ENCODE data around the gene NKX2-2.
"Not testable (repeated sequence)": the region's sequence is repeated elsewhere in the genome, so short reads cannot be mapped to it uniquely, and the experiment has no call there.

NKX2-2 gene

GRCh38 chr20:21508230-21509078 is 5.4 kb downstream of the NKX2-2 start:
- DNase-seq (ENCODE audit: low read depth), result no peak

GRCh38 chr20:21507400-21508229 is 6.2 kb downstream of the NKX2-2 start:
- DNase-seq (ENCODE audit: low read depth), result no peak

GRCh38 chr20:21505810-21506530 is 7.9 kb downstream of the NKX2-2 start:
- peak; percentile 59 for DNase-seq (ENCODE audit: low read depth)

DNA sequence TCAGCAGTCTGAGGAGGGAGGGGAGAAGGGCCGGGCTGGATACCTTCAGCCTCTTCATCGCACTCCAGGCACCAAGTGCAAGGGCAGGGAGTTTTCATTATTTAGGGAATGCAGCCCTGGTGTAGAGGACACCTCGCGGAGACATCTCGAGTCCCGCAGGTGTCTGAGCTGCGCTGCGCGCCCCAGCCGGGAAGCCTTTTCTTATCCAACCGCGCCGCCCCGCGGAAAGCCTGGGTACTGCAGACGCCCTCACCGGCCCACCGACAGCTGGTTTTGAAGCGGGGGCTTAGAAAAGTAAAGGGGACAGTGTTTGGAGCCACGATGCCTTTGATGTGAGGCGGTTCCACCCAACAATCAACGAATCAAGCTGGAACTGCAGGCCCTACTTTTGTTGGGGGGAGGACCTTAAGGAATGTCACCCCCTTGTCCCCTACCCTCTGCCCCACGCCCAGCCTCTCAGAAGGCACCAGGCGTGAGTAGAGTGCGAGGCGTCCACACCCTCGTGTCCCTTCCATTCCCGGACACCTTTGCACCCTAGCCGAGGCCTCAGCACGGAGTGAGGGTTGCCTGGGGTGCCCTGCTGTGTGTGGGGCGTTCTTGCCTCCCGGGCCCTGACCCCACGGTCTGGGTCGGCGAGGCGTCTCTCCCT is 8.6 kb downstream of the NKX2-2 start:
- DNase-seq (ENCODE audit: low read depth), result peak; percentile 74

- DNase-seq (ENCODE audit: low read depth), result no peak
Observed at GRCh38 chr20:21504323-21504722, 9.5 kb downstream of the NKX2-2 start.

- DNase-seq (ENCODE audit: low read depth), result no peak
Observed at GRCh38 chr20:21503345-21503744, 10.5 kb downstream of the NKX2-2 start.

DNA sequence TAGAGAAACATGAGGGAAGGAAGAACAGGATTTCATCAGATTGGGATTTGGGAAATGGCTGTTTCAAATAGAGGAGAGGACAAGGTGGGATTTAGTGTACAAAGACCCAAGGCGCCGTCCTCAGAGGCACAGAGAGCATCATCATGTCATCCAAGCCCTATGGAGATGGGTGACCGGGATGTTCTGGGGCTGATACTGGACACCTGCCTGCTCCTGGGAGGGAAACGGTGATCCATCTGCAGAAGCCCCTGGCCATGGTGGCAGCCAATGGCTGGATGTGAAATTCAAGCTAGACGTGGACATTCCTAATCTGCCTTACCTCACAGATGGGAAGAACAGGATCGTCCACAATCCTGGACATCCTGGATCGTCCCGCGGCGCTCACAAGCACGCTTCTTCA is 12.7 kb downstream of the NKX2-2 start:
- no peak for DNase-seq (ENCODE audit: low read depth)

DNA sequence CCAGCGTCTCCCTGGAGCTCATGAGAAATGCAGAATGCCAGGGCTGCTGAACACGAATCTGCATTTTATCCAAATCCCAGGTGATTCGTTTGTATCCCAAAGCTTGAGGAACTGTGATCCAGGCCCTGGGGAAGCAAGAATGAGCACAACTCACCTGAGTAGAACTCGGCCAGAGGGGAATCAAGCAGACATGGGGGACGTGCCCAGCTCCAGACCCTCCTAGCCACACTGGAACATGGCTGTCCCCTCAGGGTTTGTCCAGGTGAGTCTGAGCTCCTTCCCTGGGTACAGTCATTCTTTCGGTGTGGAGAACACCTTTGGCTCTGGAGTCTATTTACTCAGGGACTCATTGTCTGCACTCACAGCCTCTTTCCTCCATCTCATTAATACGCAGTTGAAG is 13.3 kb downstream of the NKX2-2 start:
- DNase-seq (ENCODE audit: low read depth), result no peak

DNA sequence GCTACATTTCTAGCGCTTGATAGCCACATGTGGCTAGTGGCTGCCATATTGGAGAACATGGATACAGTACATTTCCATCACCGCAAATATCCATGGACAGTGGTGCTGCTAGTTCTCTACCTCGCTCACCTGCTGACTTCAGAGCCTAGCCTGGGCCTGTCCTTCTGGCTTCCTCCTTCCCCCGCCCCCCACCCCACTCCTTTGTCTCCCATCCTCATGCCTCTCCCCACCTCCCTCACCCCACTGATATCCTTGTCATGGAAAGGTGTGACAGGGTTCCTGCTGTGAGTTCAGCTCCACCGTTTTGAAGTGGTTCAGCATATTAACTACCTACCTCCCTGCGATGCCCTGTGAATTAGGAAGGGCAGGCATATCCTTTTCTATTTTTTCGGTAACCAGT is 14.2 kb downstream of the NKX2-2 start:
- no peak for DNase-seq (ENCODE audit: low read depth)

- no peak for DNase-seq (ENCODE audit: low read depth)
Observed at GRCh38 chr20:21498635-21499034, 15.2 kb downstream of the NKX2-2 start.

DNA sequence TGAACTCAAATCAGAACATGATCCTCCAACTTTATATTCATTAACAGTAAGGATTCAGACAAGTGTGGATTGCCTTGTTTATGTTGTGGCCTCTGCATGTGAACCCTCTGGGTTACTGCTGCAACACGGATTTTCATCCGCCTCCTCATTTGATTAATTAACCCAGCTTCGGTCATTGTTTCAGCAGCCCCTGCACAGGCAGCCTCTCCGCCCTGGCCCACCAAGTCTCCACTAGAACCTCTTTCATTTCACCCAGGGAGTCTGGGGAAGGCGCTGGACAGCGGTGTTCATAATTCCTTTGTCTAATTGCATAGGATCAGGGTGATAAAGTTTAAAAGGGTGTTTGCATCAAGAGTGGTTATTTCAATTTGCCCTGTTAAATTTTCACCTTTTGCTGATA is 15.7 kb downstream of the NKX2-2 start:
- no peak for DNase-seq (ENCODE audit: low read depth)

GRCh38 chr20:21496452-21496851 is 17.4 kb downstream of the NKX2-2 start:
- DNase-seq (ENCODE audit: low read depth), result no peak

DNA sequence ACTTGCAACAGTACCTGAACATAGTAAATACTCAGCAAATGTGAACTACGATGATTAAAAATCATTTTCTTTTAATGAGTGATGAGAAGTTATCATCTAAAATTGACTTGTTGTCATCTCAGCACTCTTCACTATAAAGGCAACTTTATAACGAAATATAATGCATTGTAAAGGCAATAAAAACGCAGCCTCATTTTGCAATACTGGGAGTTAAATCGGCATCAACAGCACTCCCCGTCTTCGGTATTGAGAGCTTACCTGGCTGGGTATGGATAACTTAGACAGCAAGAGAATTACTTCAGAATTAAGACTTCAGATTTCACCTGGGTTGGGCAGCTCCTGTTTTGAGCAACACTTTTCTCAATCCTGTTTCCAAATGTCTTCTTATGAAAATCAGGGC is 20.8 kb downstream of the NKX2-2 start:
- no peak for DNase-seq (ENCODE audit: low read depth)

- no peak for DNase-seq (ENCODE audit: low read depth)
Observed at GRCh38 chr20:21490105-21490504, 23.8 kb downstream of the NKX2-2 start.

DNA sequence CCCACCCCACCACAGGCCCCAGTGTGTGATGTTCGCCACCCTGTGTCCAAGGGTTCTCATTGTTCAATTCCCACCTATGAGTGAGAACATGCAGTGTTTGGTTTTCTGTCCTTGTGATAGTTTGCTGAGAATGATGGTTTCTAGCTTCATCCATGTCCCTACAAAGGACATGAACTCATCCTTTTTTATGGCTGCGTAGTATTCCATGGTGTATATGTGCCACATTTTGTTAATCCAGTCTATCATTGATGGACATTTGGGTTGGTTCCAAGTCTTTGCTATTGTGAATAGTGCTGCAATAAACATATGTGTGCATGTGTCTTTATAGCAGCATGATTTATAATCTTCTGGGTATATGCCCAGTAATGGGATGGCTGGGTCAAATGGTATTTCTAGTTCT is 33.7 kb downstream of the NKX2-2 start:
- DNase-seq (ENCODE audit: low read depth), result not testable (repeated sequence)

GRCh38 chr20:21465799-21466198 is 48.1 kb downstream of the NKX2-2 start:
- DNase-seq (ENCODE audit: low read depth), result no peak

DNA sequence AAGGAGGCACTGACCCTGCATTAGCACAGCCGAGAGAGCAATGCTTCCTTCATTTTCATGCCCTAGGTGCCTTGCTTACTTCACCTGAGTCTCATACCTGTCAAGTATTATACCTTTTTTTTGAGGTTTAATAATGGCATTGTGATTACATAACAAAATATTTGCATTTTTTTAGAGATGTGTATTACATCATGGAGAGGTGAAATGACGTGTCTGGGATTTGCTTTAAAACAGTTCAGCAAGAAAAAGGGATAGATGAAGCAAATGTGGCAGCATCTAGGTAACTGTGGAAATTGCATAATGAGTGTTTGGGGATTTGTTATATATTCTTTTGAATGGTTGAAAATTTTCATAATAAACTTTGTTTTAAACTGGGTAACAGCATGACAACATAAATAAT is 48.9 kb downstream of the NKX2-2 start:
- DNase-seq (ENCODE audit: low read depth), result no peak
